ENCODE measurements around the gene ZFP1. TPM values are rescaled to one million over a fixed set of nuclear protein-coding genes. Genes with fewer than 3 reads are reported as not detected.

Gene ZFP1
- total and polyA plus RNA-seq, 2 of the 4 experiments (the other 2 are of a cell fraction) = 3.8 to 16.0 TPM

- intact Hi-C loops (cut with micrococcal nuclease) = loop anchor here (10.0 kb wide), 1 partner anchor 435 kb away; the partner anchor contains the start of gene ADAT1
- DNase-seq (no peak), ATAC-seq (ENCODE audit: low read depth) (no peak)
- no peak overlapping the region for H3K14ac ChIP-seq (replicated peaks; ENCODE audit: low read depth, low read length)
- H2AFZ ChIP-seq (replicated peaks; ENCODE audit: low read length, poor library complexity) = no peak overlapping the region
- H3K79me1 ChIP-seq (ENCODE audit: low read depth in 1 of 2, low read length in 2 of 2) = no peaks in the 10 kb centered on the region
- BruUV-seq (replicated peaks) = no TSS peak
- H2BK20ac ChIP-seq (ENCODE audit: low read depth, low read length) = no peak overlapping the region
- ChIA-PET POLR2A (ENCODE audit: unreplicated experiment) (no interaction called here), CTCF (no interaction called here)
- no peak overlapping the region for H2BK5ac ChIP-seq (ENCODE audit: low read depth, low read length, poor library complexity, severe bottlenecking)
- H3K9me3 ChIP-seq (ENCODE audit: control insufficient read depth, insufficient read depth, low read length) = no peaks in the 10 kb centered on the region; the same call in 1 of the 2 replicates
- H3K9me1 ChIP-seq (ENCODE audit: insufficient read depth, low read length) = no peaks in the 10 kb centered on the region
- no peak overlapping the region for H4K8ac ChIP-seq (ENCODE audit: low read depth in 2 of 2, low read length in 2 of 2)
- peaks cover 5% of the 10 kb centered on the region; the same call in 1 of the 2 replicates for H3K27me3 ChIP-seq (ENCODE audit: control insufficient read depth, insufficient read depth, low read length)
- H3K27ac ChIP-seq (ENCODE audit: insufficient read depth, low read length) = no peak overlapping the region
- in situ Hi-C loops (cut with MboI; ENCODE audit: low sequenced_read_pairs) = no loop called here
- no peaks in the 10 kb centered on the region for H4K20me1 ChIP-seq (ENCODE audit: insufficient read depth, low read length)
- no peak overlapping the region for H3K4me2 ChIP-seq (ENCODE audit: low read depth, low read length)
- no peak overlapping the region for H3K9ac ChIP-seq (ENCODE audit: low read depth, low read length)
- no peaks in the 10 kb centered on the region for H3K4me1 ChIP-seq (ENCODE audit: control insufficient read depth, insufficient read depth, low read length)
- no peak overlapping the region for H2BK120ac ChIP-seq (ENCODE audit: low read depth, low read length)
- no peak for TF ChIP-seq RFX5 (IDR thresholded peaks at IDR 0.05; ENCODE audit: low read depth, low read length)
- no peak overlapping the region for H3K4me3 ChIP-seq (ENCODE audit: insufficient read depth, low read depth, low read length)
- H3K36me3 ChIP-seq (ENCODE audit: control insufficient read depth, insufficient read depth, low read length) = no peaks in the 10 kb centered on the region
- dilution Hi-C loops (cut with HindIII; ENCODE audit: low sequenced_read_pairs, unreplicated experiment) = no loop called here
- H4K91ac ChIP-seq (ENCODE audit: insufficient read depth, low read depth, low read length) = no peak overlapping the region
- WGBS, 2 experiments (ENCODE audit: extremely low coverage in 2 of 2, insufficient read length in 1 of 2) = 68% methylated on average over 3 of the region's 8 CpGs; no CpG with 5 or more reads in 1 of the 2 experiments
- no peak overlapping the region for H3K18ac ChIP-seq (ENCODE audit: low read depth, low read length)
- no peak overlapping the region for H3K23ac ChIP-seq (ENCODE audit: low read depth, low read length)
- H3K56ac ChIP-seq (ENCODE audit: extremely low read depth, insufficient read depth, low read length) = no peak overlapping the region
- H2BK15ac ChIP-seq (ENCODE audit: low read depth, low read length) = no peak overlapping the region
- H2AK9ac ChIP-seq (replicated peaks; ENCODE audit: low read depth, low read length, poor library complexity) = no peak overlapping the region
- H2AK5ac ChIP-seq (ENCODE audit: low read depth, low read length) = no peak overlapping the region
- no peak overlapping the region for H4K5ac ChIP-seq (ENCODE audit: low read depth, low read length)
- H3K4ac ChIP-seq (ENCODE audit: low read depth, low read length) = no peak overlapping the region
Observed at GRCh38 chr16:75189638-75190245, 41.4 kb downstream of the ZFP1 start.

All from IMR-90 (cell line).